ENCODE data around the gene RIC1. TPM values are rescaled to one million over a fixed set of nuclear protein-coding genes. Genes with fewer than 3 reads are reported as not detected.
A peak's percentile ranks its signal among the peaks of the same experiment; 100 is the strongest.
"Not testable (repeated sequence)": the region's sequence is repeated elsewhere in the genome, so short reads cannot be mapped to it uniquely, and the experiment has no call there.

Gene RIC1
- total and polyA plus RNA-seq, 9 of the 15 experiments (the other 6 are each of a cell fraction or from before 2014, with no cell fraction given), result 3.2 to 25.8 (median 15.0) TPM

GRCh38 chr9:5715548-5716127, 86.7 kb downstream of the RIC1 start:
- Histone ChIP-seq H3K4me3 (no peak overlapping the region), H3K79me2 (ENCODE audit: control insufficient read depth, insufficient read depth, low read length) (no peaks in the 10 kb centered on the region), H3K36me3 (ENCODE audit: control insufficient read depth, insufficient read depth, low read length) (peaks cover 19% of the 10 kb centered on the region; the same call in 2 of the 3 replicates), H3K27ac (ENCODE audit: extremely low read depth, low read depth, low read length) (no peak overlapping the region), H4K20me1 (replicated peaks; ENCODE audit: control insufficient read depth, insufficient read depth, low read length) (no peaks in the 10 kb centered on the region), H3K4me2 (ENCODE audit: insufficient read depth, low read length) (no peak overlapping the region), H3K9ac (ENCODE audit: insufficient read depth in 1 of 2, low read depth in 2 of 2, low read length in 2 of 2) (no peak overlapping the region), H3K9me3 (replicated peaks; ENCODE audit: control insufficient read depth, insufficient read depth, low read depth, low read length) (no peaks in the 10 kb centered on the region), H3K9me1 (ENCODE audit: control insufficient read depth, insufficient read depth, low read length) (no peaks in the 10 kb centered on the region), H2AFZ (ENCODE audit: low read depth, low read length) (no peak overlapping the region), H3K27me3 (ENCODE audit: control insufficient read depth in 2 of 2, insufficient read depth in 2 of 2, low read length in 2 of 2) (no peaks in the 10 kb centered on the region), H3K4me1 (replicated peaks in 1 of 2; ENCODE audit: control insufficient read depth in 2 of 2, insufficient read depth in 2 of 2, low read length in 2 of 2) (no peaks in the 10 kb centered on the region)
- in situ Hi-C loops (cut with MboI) (no loop called here), intact Hi-C loops (cut with micrococcal nuclease) (loop anchor here (10.0 kb wide), 1 partner anchor 111 kb away; no protein-coding TSS in a partner anchor)
- FAIRE-seq (no peak), ATAC-seq (no peak), DNase-seq (ENCODE audit: extremely low read depth in 1 of 4, low spot score in 3 of 4) (no peak)
- BruUV-seq (replicated peaks), result no TSS peak
- CTCF ChIA-PET (ENCODE audit: low intra/inter-chr PET ratio), result no interaction called here
- POLR2A ChIA-PET, result no interaction called here
- WGBS (ENCODE audit: insufficient coverage, low coverage, missing lambda C conversion rate), result 95% methylated on average over 4 of the region's 5 CpGs
- TF ChIP-seq BRCA1 (IDR thresholded peaks at IDR 0.05) (no peak), BRCA1 (CRISPR knock-in tag; IDR thresholded peaks at IDR 0.05) (no peak), HNRNPK (IDR thresholded peaks at IDR 0.05; ENCODE audit: low read depth, low read length, poor library complexity, severe bottlenecking) (peak; percentile 64)

GRCh38 chr9:5717434-5717833, 88.5 kb downstream of the RIC1 start:
- H3K4me2 ChIP-seq (ENCODE audit: insufficient read depth, low read length); H2AFZ ChIP-seq (ENCODE audit: low read depth, low read length); H4K20me1 ChIP-seq (replicated peaks; ENCODE audit: control insufficient read depth, insufficient read depth, low read length); FAIRE-seq; H3K9me3 ChIP-seq (replicated peaks; ENCODE audit: control insufficient read depth, insufficient read depth, low read depth, low read length); H3K9me1 ChIP-seq (ENCODE audit: control insufficient read depth, insufficient read depth, low read length); ATAC-seq; H3K27ac ChIP-seq (ENCODE audit: extremely low read depth, low read depth, low read length); H3K4me1 ChIP-seq (replicated peaks in 1 of 2; ENCODE audit: control insufficient read depth in 2 of 2, insufficient read depth in 2 of 2, low read length in 2 of 2); H3K27me3 ChIP-seq (ENCODE audit: control insufficient read depth in 2 of 2, insufficient read depth in 2 of 2, low read length in 2 of 2); CTCF ChIA-PET (ENCODE audit: low intra/inter-chr PET ratio); H3K9ac ChIP-seq (ENCODE audit: insufficient read depth in 1 of 2, low read depth in 2 of 2, low read length in 2 of 2); H3K79me2 ChIP-seq (ENCODE audit: control insufficient read depth, insufficient read depth, low read length); H3K4me3 ChIP-seq; DNase-seq (ENCODE audit: extremely low read depth in 1 of 4, low spot score in 3 of 4); in situ Hi-C loops (cut with MboI); BruUV-seq (replicated peaks): not testable (repeated sequence)
- peaks cover 32% of the 10 kb centered on the region; the same call in 2 of the 3 replicates for H3K36me3 ChIP-seq (ENCODE audit: control insufficient read depth, insufficient read depth, low read length)
- 95% methylated on average over 7 of the region's 10 CpGs for WGBS (ENCODE audit: insufficient coverage, low coverage, missing lambda C conversion rate)
- intact Hi-C loops (cut with micrococcal nuclease), result loop anchor here (10.0 kb wide), 1 partner anchor 113 kb away; no protein-coding TSS in a partner anchor
- POLR2A ChIA-PET, result interaction anchor here (0.6 kb wide), 1 partner anchor 1055 kb away, joined by 3 read pairs; no protein-coding TSS in a partner anchor
